Measurements from ENCODE around the gene MEF2B. TPM values are rescaled to one million over a fixed set of nuclear protein-coding genes. Genes with fewer than 3 reads are reported as not detected.
"Not testable (repeated sequence)": the region's sequence is repeated elsewhere in the genome, so short reads cannot be mapped to it uniquely, and the experiment has no call there.

The MEF2B gene
- total and polyA plus RNA-seq, 4 donors: 0.88 to 3.5 (median 1.7) TPM; not detected in 1

DNA sequence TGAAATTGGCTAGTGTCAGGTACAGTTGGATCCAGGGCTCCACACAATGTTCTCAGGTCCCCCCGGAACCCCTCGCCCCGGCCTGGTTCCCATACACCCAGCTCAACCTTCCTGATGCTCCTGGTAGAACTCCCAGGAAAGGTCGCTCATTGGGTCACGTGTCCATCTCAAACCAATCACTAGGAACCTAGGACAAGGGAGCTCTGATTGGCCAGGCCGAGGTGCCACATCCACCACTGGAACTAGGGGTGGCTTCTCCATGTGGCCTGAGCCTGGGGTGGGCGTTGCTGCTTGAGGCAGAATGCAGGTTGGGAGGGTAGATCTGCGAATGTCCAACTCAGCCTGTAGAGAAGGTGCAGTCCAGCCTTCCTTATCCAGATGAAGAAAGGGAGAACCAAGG lies 6.9 kb upstream of the MEF2B start:
- H3K9me3 ChIP-seq (ENCODE audit: control insufficient read depth, insufficient read depth, low read length): no peaks in the 10 kb centered on the region
- H3K4me1 ChIP-seq (ENCODE audit: control insufficient read depth, insufficient read depth, low read length): peaks cover 8% of the 10 kb centered on the region
- no peak overlapping the region for H3K4me3 ChIP-seq (ENCODE audit: low read depth, low read length)
- no peaks in the 10 kb centered on the region for H3K27me3 ChIP-seq (ENCODE audit: control insufficient read depth, insufficient read depth, low read length)
- 94% methylated on average over 8 of the region's 8 CpGs for WGBS (ENCODE audit: insufficient coverage)
- DNase-seq (ENCODE audit: low read depth in 4 of 6, low spot score in 6 of 6): no peak
- H3K27ac ChIP-seq (ENCODE audit: low read depth, low read length): no peak overlapping the region
- peaks cover 57% of the 10 kb centered on the region for H3K36me3 ChIP-seq (ENCODE audit: control insufficient read depth, insufficient read depth, low read length)

DNA sequence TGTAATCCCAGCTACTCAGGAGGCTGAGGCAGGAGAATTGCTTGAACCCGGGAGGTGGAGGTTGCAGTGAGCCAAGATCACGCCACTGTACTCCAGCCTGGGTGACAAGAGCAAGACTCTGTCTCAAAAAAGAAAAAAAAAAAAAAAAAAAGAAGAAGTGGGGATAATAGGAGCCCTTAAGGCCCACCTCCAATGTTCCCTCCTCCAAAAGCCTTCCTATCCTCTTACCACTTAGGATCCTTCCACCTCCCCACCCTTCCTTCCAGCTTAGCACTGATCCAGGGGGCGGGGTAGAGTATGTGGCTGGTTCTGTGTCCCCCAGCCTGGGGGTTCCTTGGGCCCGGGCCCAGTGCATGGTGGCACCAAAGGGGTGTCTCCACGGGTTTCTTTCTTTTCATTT lies 3.2 kb upstream of the MEF2B start:
- Histone ChIP-seq H3K4me1 (ENCODE audit: control insufficient read depth, insufficient read depth, low read length) (peaks cover 22% of the 10 kb centered on the region), H3K36me3 (ENCODE audit: control insufficient read depth, insufficient read depth, low read length) (peaks cover 23% of the 10 kb centered on the region)
- WGBS (ENCODE audit: insufficient coverage): 89% methylated on average over 2 of the region's 5 CpGs

DNA sequence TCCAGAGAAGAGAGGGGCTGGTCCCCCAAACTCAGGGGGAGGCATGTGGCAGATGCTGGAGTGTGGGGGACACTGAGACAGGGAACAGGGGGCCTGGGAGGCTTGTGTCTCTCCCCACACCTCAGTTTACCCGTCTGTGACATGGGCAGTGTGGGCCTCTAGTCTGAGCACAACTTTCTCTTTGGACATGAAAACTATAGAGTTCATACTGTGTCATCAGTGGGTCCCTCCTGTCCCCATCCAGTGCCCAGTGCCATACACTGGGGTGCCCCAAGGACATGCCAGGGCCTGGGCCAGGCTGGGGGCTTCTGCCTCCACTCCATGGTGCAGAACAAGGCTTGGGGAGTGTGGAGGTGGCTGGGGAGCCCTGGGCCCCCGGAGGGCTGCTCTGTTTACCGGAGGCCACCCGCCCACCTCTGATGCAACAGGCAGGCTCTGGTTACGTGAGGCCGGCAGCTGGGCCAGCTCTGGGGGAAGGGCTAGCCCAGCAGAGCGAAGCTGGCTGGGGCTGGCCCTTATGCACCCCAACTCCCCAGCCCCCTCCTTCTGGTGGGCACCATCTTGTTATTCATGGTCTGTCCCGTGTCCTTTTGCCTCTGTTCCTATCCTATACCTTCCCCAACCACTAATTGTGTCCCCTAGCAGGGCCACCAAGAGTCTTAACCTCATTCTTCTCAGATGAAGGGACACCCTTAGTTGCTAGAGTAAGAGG lies 1.9 kb upstream of the MEF2B start:
- DNase-seq (ENCODE audit: low read depth in 4 of 6, low spot score in 6 of 6): no peak
- Histone ChIP-seq H3K27me3 (ENCODE audit: control insufficient read depth, insufficient read depth, low read length) (peaks cover 7% of the 10 kb centered on the region), H3K4me3 (ENCODE audit: low read depth, low read length) (no peak overlapping the region), H3K9me3 (ENCODE audit: control insufficient read depth, insufficient read depth, low read length) (no peaks in the 10 kb centered on the region), H3K36me3 (ENCODE audit: control insufficient read depth, insufficient read depth, low read length) (peaks cover 14% of the 10 kb centered on the region), H3K4me1 (ENCODE audit: control insufficient read depth, insufficient read depth, low read length) (peaks cover 22% of the 10 kb centered on the region), H3K27ac (ENCODE audit: low read depth, low read length) (no peak overlapping the region)
- 65% methylated on average over 7 of the region's 8 CpGs for WGBS (ENCODE audit: insufficient coverage)

More for the DNA sequence above, 3.2 kb upstream of the MEF2B start:
- not testable (repeated sequence) for DNase-seq (ENCODE audit: low read depth in 4 of 6, low spot score in 6 of 6); H3K27ac ChIP-seq (ENCODE audit: low read depth, low read length); H3K4me3 ChIP-seq (ENCODE audit: low read depth, low read length); H3K27me3 ChIP-seq (ENCODE audit: control insufficient read depth, insufficient read depth, low read length); H3K9me3 ChIP-seq (ENCODE audit: control insufficient read depth, insufficient read depth, low read length)

DNA sequence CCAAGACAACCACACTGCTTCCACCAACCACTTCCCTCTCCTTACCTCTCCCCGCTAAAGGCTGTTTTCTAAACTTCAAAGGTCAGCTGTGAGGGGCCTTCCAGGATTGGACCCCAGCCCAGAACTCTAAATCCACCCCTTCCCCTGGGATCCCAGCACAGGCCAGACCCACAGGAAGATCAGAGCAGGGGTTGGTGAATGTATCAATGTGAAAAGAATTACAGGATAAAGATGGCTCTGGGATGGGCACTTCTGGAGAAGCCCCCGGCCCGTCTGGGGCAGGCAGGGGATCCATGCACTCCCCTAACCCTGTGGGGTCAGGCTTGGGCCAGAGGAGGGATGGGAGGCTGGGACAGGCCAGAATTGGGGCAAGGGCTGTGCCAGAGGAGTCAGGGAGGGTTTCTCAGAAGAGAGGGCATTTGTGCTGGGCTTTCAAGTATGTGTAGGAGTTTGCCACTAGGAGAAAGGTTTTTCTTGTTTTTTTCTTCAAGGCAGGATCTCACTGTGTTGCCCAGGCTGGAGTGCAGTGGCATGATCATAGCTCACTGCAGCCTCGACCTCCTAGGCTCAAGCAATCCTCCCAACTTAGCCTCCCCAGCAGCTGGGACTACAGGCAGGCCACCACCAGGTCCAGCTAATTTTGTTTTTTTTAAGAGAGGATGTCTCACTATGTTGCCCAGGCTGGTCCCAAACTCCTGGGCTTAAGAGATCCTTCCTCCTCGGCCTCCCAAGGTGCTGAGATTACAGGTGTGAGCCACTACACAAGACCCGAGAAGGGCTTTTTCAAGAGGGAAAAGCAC lies 1.0 kb upstream of the MEF2B start:
- no peak for DNase-seq (ENCODE audit: low read depth in 4 of 6, low spot score in 6 of 6)
- H3K27ac ChIP-seq (ENCODE audit: low read depth, low read length): no peak overlapping the region
- H3K36me3 ChIP-seq (ENCODE audit: control insufficient read depth, insufficient read depth, low read length): peaks cover 10% of the 10 kb centered on the region
- H3K4me3 ChIP-seq (ENCODE audit: low read depth, low read length): no peak overlapping the region
- peaks cover 22% of the 10 kb centered on the region for H3K4me1 ChIP-seq (ENCODE audit: control insufficient read depth, insufficient read depth, low read length)
- no peaks in the 10 kb centered on the region for H3K9me3 ChIP-seq (ENCODE audit: control insufficient read depth, insufficient read depth, low read length)
- 80% methylated on average over 5 of the region's 6 CpGs for WGBS (ENCODE audit: insufficient coverage)
- peaks cover 7% of the 10 kb centered on the region for H3K27me3 ChIP-seq (ENCODE audit: control insufficient read depth, insufficient read depth, low read length)

DNA sequence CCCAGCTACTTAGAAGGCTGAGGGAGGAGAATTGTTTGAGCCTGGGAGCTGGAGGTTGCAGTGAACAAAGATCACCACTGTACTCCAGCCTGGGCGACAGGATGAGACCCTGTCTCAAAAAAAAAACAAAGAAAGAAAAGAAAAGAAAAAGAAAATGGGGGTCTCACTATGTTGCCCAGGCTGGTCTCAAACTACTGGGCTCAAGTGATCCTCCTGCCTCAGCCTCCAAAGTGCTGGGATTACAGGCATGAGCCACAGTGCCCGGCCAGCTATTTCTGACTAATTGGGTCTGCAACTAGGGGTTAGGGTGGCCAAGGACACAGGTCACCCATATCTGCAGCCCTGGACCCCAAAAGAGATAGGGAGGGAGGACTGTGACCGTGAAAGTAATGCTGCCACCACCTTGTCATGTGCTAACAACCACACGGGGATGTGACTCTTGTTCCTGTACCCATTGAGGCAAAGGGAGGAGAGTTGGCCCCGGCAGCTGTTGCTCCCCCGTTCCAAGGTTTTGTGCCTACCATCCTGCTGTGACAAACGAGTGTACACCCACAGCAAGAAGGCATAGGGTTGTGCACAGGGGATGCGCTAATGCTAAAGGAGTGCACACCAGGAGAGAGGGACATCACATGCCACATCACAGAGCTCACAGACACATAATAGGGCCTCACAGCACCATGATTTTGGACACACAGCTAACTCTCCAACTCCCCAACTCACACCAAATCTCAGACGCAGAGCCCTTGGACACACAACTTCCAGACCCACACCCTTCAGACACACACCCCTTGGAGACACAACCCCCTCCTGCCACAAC lies 619 bp downstream of the MEF2B start:
- 76% methylated on average over 8 of the region's 9 CpGs for WGBS (ENCODE audit: insufficient coverage)
- no peak overlapping the region for H3K4me3 ChIP-seq (ENCODE audit: low read depth, low read length)
- H3K27me3 ChIP-seq (ENCODE audit: control insufficient read depth, insufficient read depth, low read length): peaks cover 7% of the 10 kb centered on the region
- no peaks in the 10 kb centered on the region for H3K9me3 ChIP-seq (ENCODE audit: control insufficient read depth, insufficient read depth, low read length)
- H3K27ac ChIP-seq (ENCODE audit: low read depth, low read length): no peak overlapping the region
- no peak for DNase-seq (ENCODE audit: low read depth in 4 of 6, low spot score in 6 of 6)
- H3K36me3 ChIP-seq (ENCODE audit: control insufficient read depth, insufficient read depth, low read length): peaks cover 12% of the 10 kb centered on the region
- peaks cover 17% of the 10 kb centered on the region for H3K4me1 ChIP-seq (ENCODE audit: control insufficient read depth, insufficient read depth, low read length)

DNA sequence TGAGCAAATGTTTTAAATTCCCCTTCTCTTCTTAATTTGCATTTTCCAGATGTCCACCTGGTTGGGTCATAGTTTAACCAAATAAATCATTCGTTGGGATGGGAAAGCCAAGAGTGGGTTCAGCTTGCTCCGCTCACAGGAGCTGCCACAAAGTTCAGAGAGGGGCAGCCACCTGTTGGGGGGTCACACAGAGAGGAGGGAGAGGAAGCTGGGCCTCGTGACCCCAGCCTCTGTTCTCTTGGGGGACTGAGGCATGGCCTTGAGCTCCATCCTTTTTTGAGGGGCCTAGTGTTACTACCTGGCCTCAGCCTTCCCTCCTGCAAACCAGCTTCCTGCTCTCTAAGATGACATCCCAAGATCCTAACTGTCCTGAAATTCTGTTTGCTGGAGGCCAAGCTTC lies 2.5 kb downstream of the MEF2B start:
- peaks cover 17% of the 10 kb centered on the region for H3K4me1 ChIP-seq (ENCODE audit: control insufficient read depth, insufficient read depth, low read length)
- H3K36me3 ChIP-seq (ENCODE audit: control insufficient read depth, insufficient read depth, low read length): peaks cover 12% of the 10 kb centered on the region
- no peak overlapping the region for H3K27ac ChIP-seq (ENCODE audit: low read depth, low read length)
- peaks cover 7% of the 10 kb centered on the region for H3K27me3 ChIP-seq (ENCODE audit: control insufficient read depth, insufficient read depth, low read length)
- no peaks in the 10 kb centered on the region for H3K9me3 ChIP-seq (ENCODE audit: control insufficient read depth, insufficient read depth, low read length)
- 83% methylated on average over 2 of the region's 3 CpGs for WGBS (ENCODE audit: insufficient coverage)
- no peak overlapping the region for H3K4me3 ChIP-seq (ENCODE audit: low read depth, low read length)
- DNase-seq (ENCODE audit: low read depth in 4 of 6, low spot score in 6 of 6): no peak

DNA sequence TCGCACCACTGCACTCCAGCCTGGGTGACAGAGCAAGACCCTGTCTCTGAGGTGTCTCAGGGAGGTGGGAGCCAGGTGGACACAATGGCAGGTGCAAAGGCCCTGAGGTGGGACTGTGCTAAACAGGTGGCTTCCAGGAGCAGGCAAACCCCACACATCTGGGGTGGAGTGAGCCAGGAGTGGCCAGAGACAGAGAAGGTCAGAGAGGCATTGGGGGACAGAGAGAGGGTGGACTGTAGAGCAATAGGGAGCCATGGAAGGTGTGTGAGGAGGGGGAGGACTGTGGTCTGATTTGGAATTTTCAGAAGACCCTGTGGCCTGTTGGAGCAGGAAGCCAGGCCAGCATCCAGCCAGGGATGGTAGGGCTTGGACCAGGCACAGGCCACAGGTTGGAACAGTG lies 4.7 kb downstream of the MEF2B start:
- WGBS (ENCODE audit: insufficient coverage): 100% methylated on average over 1 of the region's 1 CpG
- Histone ChIP-seq H3K27me3 (ENCODE audit: control insufficient read depth, insufficient read depth, low read length) (no peaks in the 10 kb centered on the region), H3K4me3 (ENCODE audit: low read depth, low read length) (no peak overlapping the region), H3K36me3 (ENCODE audit: control insufficient read depth, insufficient read depth, low read length) (peaks cover 8% of the 10 kb centered on the region), H3K9me3 (ENCODE audit: control insufficient read depth, insufficient read depth, low read length) (no peaks in the 10 kb centered on the region), H3K27ac (ENCODE audit: low read depth, low read length) (no peak overlapping the region), H3K4me1 (ENCODE audit: control insufficient read depth, insufficient read depth, low read length) (peaks cover 7% of the 10 kb centered on the region)
- no peak for DNase-seq (ENCODE audit: low read depth in 4 of 6, low spot score in 6 of 6)

DNA sequence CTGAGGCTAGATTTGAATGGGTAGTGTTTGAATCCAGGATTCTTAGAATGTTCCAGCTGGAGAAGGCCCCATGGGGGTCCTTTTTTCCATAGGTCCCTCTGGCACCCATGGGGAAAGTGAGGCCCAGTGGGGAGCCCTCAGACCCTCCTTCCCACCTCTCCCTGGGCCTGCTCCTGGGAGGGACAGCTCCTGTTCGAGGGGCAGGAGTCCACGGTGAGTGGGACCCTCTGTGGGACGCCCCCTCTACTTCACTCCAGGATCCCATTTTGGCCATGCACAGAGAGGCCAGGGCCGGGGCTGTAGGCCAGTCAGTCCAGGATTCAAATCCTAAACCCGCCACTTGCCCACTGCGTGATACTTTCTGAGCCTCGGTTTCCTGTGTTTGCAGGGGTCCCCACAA lies 7.6 kb downstream of the MEF2B start:
- H3K4me3 ChIP-seq (ENCODE audit: low read depth, low read length): no peak overlapping the region
- DNase-seq (ENCODE audit: low read depth in 4 of 6, low spot score in 6 of 6): no peak
- WGBS (ENCODE audit: insufficient coverage): 82% methylated on average over 7 of the region's 7 CpGs
- H3K36me3 ChIP-seq (ENCODE audit: control insufficient read depth, insufficient read depth, low read length): peaks cover 8% of the 10 kb centered on the region
- no peaks in the 10 kb centered on the region for H3K4me1 ChIP-seq (ENCODE audit: control insufficient read depth, insufficient read depth, low read length)
- H3K9me3 ChIP-seq (ENCODE audit: control insufficient read depth, insufficient read depth, low read length): no peaks in the 10 kb centered on the region
- H3K27ac ChIP-seq (ENCODE audit: low read depth, low read length): no peak overlapping the region
- no peaks in the 10 kb centered on the region for H3K27me3 ChIP-seq (ENCODE audit: control insufficient read depth, insufficient read depth, low read length)

DNA sequence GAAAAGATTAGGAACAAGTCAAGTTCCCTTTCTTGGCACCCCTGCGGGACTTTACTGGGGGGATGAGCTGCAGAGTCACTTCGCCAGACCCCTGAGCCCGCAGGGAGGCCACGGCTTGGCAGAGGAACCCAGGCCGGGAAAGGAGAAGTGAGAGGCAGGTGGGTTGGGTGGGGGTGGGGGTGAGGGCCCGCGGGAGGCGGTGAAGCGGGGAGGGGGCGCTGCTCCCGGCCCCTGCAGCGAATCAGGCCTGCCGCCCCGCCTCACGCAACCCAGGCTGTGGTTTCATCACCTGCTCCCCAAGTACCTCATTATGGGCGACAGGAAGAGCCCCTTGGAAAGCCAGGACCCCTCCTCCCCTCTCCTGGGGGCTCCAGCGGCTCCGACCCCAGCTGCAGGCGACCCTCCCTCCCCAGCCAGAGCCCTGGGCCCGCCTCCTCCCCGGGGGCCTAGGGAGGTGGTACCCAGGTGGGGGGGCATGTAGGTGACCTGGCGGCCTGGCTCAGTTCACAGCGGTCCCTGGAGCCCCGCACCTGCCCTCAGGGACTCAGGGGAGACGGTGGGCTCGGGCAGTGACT lies 9.5 kb downstream of the MEF2B start:
- Histone ChIP-seq H3K4me3 (ENCODE audit: low read depth, low read length) (no peak overlapping the region), H3K27me3 (ENCODE audit: control insufficient read depth, insufficient read depth, low read length) (no peaks in the 10 kb centered on the region), H3K36me3 (ENCODE audit: control insufficient read depth, insufficient read depth, low read length) (peaks cover 8% of the 10 kb centered on the region), H3K27ac (ENCODE audit: low read depth, low read length) (no peak overlapping the region), H3K4me1 (ENCODE audit: control insufficient read depth, insufficient read depth, low read length) (no peaks in the 10 kb centered on the region), H3K9me3 (ENCODE audit: control insufficient read depth, insufficient read depth, low read length) (no peaks in the 10 kb centered on the region)
- no peak for DNase-seq (ENCODE audit: low read depth in 4 of 6, low spot score in 6 of 6)
- 55% methylated on average over 16 of the region's 26 CpGs for WGBS (ENCODE audit: insufficient coverage)

Measured in spinal cord (tissue), 10 donors.